ENCODE data around the gene STIMATE.

The STIMATE gene

DNA sequence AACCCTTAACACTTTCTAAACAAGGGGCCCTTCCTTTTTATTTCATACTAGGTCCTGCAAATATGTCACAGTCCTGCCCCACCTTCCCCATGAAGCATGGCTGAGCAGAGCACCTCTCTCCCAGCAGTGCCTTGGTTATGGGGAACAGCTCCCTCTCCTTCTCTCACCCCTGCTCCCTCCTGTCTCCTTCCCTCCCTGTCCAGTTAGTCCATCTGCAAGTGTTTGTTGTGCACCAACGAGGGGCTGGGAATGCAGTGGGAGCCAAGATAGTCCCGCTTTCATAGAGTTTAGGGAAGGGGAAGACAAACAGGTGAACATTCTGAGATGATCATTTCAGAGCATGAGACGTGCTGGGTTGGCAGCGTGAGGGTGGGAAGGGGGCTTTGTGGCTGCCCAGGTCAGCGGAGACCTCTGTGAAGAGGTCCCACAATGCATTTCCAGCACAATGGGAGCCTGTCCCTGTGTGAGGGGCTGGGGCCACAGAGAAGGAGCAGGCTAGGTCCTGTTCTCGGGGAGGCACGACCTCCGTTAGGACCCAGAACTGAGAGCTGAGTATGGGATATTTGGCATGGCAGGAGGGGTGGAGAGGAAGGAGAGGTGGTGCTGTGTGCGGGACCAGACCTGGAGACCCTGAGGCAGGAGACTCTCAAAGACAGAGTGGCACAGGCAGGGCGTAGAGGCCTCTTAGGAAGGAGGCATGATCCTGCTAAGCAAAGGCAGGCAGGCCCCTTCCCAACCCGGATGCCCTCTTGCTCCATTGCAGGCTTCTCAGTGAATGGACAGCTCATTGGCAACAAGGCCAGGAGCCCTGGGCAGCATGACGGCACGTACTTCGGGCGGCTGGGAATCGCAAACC is 108.2 kb downstream of the STIMATE start:
- DNase-seq = no peak

DNA sequence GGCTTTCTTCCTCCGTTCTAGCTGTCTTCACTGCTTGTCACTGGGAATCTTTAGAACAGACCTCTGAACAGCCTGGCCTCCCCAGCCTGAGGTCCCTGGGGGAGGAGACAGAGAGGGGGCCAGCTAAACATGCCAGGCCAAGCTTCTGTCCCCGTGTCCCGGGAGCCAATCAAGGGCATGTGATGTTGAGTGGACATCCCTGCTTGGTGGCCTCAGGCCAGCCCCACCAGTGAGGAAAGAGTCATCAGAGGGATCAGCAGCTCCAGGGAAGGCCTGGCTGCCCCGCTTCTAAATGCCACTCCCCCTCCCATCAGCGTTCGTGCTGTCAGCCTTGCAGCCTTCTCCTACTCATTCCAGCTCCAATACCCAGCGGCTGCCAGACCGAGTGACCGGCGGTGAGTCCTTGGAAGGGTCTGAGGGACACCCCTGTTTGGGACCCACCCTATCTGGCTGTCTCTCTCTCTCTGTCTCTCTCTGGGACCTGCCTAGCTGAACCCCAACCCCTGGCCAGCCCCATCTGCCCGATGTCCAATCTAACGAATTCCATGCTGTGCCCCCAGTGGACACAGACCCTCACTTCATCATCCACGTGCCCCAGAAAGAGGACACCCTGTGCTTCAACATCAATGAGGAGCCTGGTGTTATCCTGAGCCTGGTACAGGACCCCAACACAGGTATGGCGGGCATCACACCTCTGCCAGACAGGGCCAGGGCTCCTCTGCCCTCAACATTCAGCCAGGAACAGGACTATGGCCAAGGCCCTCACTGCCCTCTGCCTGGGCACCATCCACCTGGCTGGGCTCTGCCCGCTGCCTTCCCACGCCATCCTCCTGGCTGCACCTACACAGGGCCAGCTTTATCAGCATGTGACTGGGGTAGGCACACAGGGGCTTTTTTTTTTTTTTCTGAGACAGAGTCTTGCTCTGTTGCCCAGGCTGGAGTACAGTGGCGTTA is 109.4 kb downstream of the STIMATE start:
- no peak for DNase-seq

- no peak for DNase-seq
These were observed 110.1 kb downstream of the STIMATE start for GRCh38 chr3:52787246-52787645.
